Neural cell (in vitro differentiated cells): ENCODE results near the gene TFPT. TPM values are rescaled to one million over a fixed set of nuclear protein-coding genes. Genes with fewer than 3 reads are reported as not detected.

Experiments
- H2AFZ ChIP-seq: fragments of 200-600, 300-800 bp; sonication (generic), shearing (Covaris generic); 2 replicates; pipeline ENCODE4 v1.6.0; 2014; ENCODE audit warnings: low read depth, mild to moderate bottlenecking, antibody characterized with exemption, low read length, moderate library complexity
- H3F3A ChIP-seq: fragments of 200-600 bp; shearing (Covaris generic); 2 replicates; pipeline ENCODE4 v1.6.1; 2016; ENCODE audit warnings: mild to moderate bottlenecking, moderate library complexity, mixed read lengths, antibody characterized with exemption, low read length; ENCODE audit not compliant: insufficient read depth, poor library complexity, severe bottlenecking
- H3K27ac ChIP-seq: fragments of 200-600, 300-800 bp; sonication (generic), shearing (Covaris generic); 2 replicates; pipeline ENCODE4 v1.5.1; 2014; ENCODE audit warnings: mild to moderate bottlenecking, low read length, moderate library complexity
- H3K27me3 ChIP-seq: fragments of 300-800, 200-600 bp; sonication (generic), shearing (Covaris generic); 2 replicates; pipeline ENCODE4 v1.6.0; 2014; ENCODE audit warnings: mild to moderate bottlenecking, low read depth, low read length, moderate library complexity; ENCODE audit not compliant: insufficient read depth
- H3K36me3 ChIP-seq: fragments of 300-800, 200-600 bp; sonication (generic), shearing (Covaris generic); 2 replicates; pipeline ENCODE4 v1.5.1; 2014; ENCODE audit warnings: mild to moderate bottlenecking, antibody characterized with exemption, low read length, moderate library complexity; ENCODE audit not compliant: insufficient read depth
- H3K4me2 ChIP-seq: fragments of 300-800, 200-600 bp; sonication (generic), shearing (Covaris generic); 2 replicates; pipeline ENCODE4 v1.6.0; 2014; ENCODE audit warnings: mild to moderate bottlenecking, low read length
- H3K4me3 ChIP-seq: fragments of 300-800, 200-600 bp; sonication (generic), shearing (Covaris generic); 2 replicates; pipeline ENCODE4 v1.5.1; 2014; ENCODE audit warnings: mild to moderate bottlenecking, low read length, moderate library complexity
- H3K79me2 ChIP-seq: fragments of 200-600 bp; shearing (Covaris generic); replicated peaks from 2 replicates; pipeline ENCODE4 v1.6.0; 2014; ENCODE audit warnings: mild to moderate bottlenecking, low read length, moderate library complexity; ENCODE audit not compliant: insufficient read depth
- H3K9ac ChIP-seq: fragments of 300-800, 200-600 bp; sonication (generic), shearing (Covaris generic); 2 replicates; pipeline ENCODE4 v1.6.1; 2016; ENCODE audit warnings: mild to moderate bottlenecking, low read length, mixed read lengths
- H3K9me2 ChIP-seq: fragments of 200-600 bp; shearing (Covaris generic); 2 replicates; pipeline ENCODE4 v1.6.1; 2016; ENCODE audit warnings: mild to moderate bottlenecking, low read length, mixed read lengths; ENCODE audit not compliant: insufficient read depth
- H3K9me3 ChIP-seq: fragments of 200-600, 300-800 bp; sonication (generic), shearing (Covaris generic); 2 replicates; pipeline ENCODE4 v1.6.1; 2016; ENCODE audit warnings: mild to moderate bottlenecking, mixed run types, low read length, moderate library complexity, mixed read lengths
- H4K20me1 ChIP-seq: fragments of 200-600 bp; shearing (Covaris generic); 2 replicates; pipeline ENCODE4 v1.6.1; 2016; ENCODE audit warnings: mild to moderate bottlenecking, mixed run types; ENCODE audit not compliant: insufficient read depth
- CTCF ChIP-seq: fragments of 450-650 bp; IDR thresholded peaks from 2 replicates; pipeline ENCODE4 v1.5.1; 2014; ENCODE audit warnings: antibody characterized with exemption, mild to moderate bottlenecking, moderate library complexity; ENCODE audit not compliant: poor library complexity, severe bottlenecking
- EP300 ChIP-seq: fragments of 450-650 bp; conservative IDR thresholded peaks from 2 replicates; pipeline ENCODE4 v1.6.1; 2014; ENCODE audit warnings: antibody characterized with exemption, mild to moderate bottlenecking, moderate library complexity; ENCODE audit not compliant: poor library complexity, severe bottlenecking
- EZH2 ChIP-seq: fragments of 200-600, 300-800 bp; shearing (Covaris generic), sonication (generic); IDR thresholded peaks from 2 replicates; pipeline ENCODE4 v1.6.1; 2014; ENCODE audit warnings: antibody characterized with exemption, low read length, borderline replicate concordance, mild to moderate bottlenecking; ENCODE audit not compliant: insufficient read depth, poor library complexity, severe bottlenecking
- MXI1 ChIP-seq: fragments of 450-650 bp; conservative IDR thresholded peaks from 2 replicates; pipeline ENCODE4 v1.6.1; 2014; ENCODE audit warnings: antibody characterized with exemption, mild to moderate bottlenecking; ENCODE audit not compliant: poor library complexity, severe bottlenecking
- POLR2AphosphoS5 ChIP-seq: IDR thresholded peaks from 2 replicates; pipeline ENCODE4 v1.6.1; 2012
- RAD21 ChIP-seq: fragments of 450-650 bp; conservative IDR thresholded peaks from 2 replicates; pipeline ENCODE4 v1.6.1; 2014; ENCODE audit warnings: antibody characterized with exemption, mild to moderate bottlenecking, moderate library complexity
- REST ChIP-seq: IDR thresholded peaks from 2 replicates; pipeline ENCODE4 v1.6.1; 2012; ENCODE audit warnings: borderline replicate concordance
- SMC3 ChIP-seq: fragments of 450-650 bp; conservative IDR thresholded peaks from 2 replicates; pipeline ENCODE4 v1.6.1; 2014; ENCODE audit warnings: antibody characterized with exemption, mild to moderate bottlenecking, moderate library complexity; ENCODE audit not compliant: poor library complexity
- TAF1 ChIP-seq: IDR thresholded peaks from 2 replicates; pipeline ENCODE4 v1.6.1; 2012; ENCODE audit warnings: low read depth
- polyA plus RNA-seq: library from polyadenylated mRNA; depleted of rRNA; stranded (reverse); fragments of >200 nt; gene quantifications from 2 replicates; pipeline ENCODE4 v1.2.3, GENCODE V29; 2014

TFPT gene
- polyA plus RNA-seq, 1 donor from 2014 or later: 24.3 TPM

- Histone ChIP-seq H3K79me2 (peaks cover 9% of the 10 kb centered on the region), H3K9ac (peak overlapping the region; percentile 73), H3K4me2 (peak overlapping the region; percentile 85), H3K9me3 (no peaks in the 10 kb centered on the region), H3K27me3 (no peaks in the 10 kb centered on the region), H4K20me1 (no peaks in the 10 kb centered on the region), H2AFZ (peak overlapping the region; percentile 81), H3F3A (no peaks in the 10 kb centered on the region), H3K36me3 (no peaks in the 10 kb centered on the region), H3K27ac (peak overlapping the region; percentile 81), H3K4me3 (peak overlapping the region; percentile 79), H3K9me2 (no peaks in the 10 kb centered on the region)
- TF ChIP-seq SMC3 (peak; percentile 45), POLR2AphosphoS5 (no peak), MXI1 (peak; percentile 29), TAF1 (no peak), REST (no peak), EZH2 (no peak), CTCF (no peak), RAD21 (peak; percentile 28), EP300 (no peak)
Measured at GRCh38 chr19:54160182-54160811, 44.8 kb upstream of the TFPT start.

- H4K20me1 ChIP-seq: no peaks in the 10 kb centered on the region
- peak; percentile 53 for TF ChIP-seq SMC3
- peak; percentile 70 for TF ChIP-seq TAF1
- TF ChIP-seq POLR2AphosphoS5: peak; percentile 83
- TF ChIP-seq RAD21: peak; percentile 25
- TF ChIP-seq REST: peak; percentile 62
- TF ChIP-seq EZH2: no peak
- TF ChIP-seq CTCF: peak; percentile 84
- peak; percentile 95 for TF ChIP-seq MXI1
- peak; percentile 65 for TF ChIP-seq EP300
- peak within 1 kb of the TSS; percentile 81 for H2AFZ ChIP-seq
- H3F3A ChIP-seq: no peaks in the 10 kb centered on the region
- no peaks in the 10 kb centered on the region for H3K36me3 ChIP-seq
- H3K27ac ChIP-seq: peak within 1 kb of the TSS; percentile 91
- H3K9me3 ChIP-seq: no peaks in the 10 kb centered on the region
- peaks cover 9% of the 10 kb centered on the region for H3K79me2 ChIP-seq
- no peaks in the 10 kb centered on the region for H3K27me3 ChIP-seq
- no peaks in the 10 kb centered on the region for H3K9me2 ChIP-seq
- H3K4me3 ChIP-seq: peak within 1 kb of the TSS; percentile 79
- peak within 1 kb of the TSS; percentile 78 for H3K9ac ChIP-seq
- peak within 1 kb of the TSS; percentile 99 for H3K4me2 ChIP-seq
Measured at GRCh38 chr19:54159352-54160181, 44.1 kb upstream of the TFPT start, which contains the start of gene LENG1. Gene LENG1, minus strand, starts transcription at chr19:54159721. Its CDS starts 26 bp downstream, at chr19:54159695.
